Omental fat pad (tissue), 4 donors: ENCODE data around the gene SMARCD3. TPM values are rescaled to one million over a fixed set of nuclear protein-coding genes. Genes with fewer than 3 reads are reported as not detected.

ENCODE experiments used
- ATAC-seq: fragments of 150-250 bp; one replicate; pipeline ENCODE4 v1.9.1; 2016; ENCODE audit warnings: mild to moderate bottlenecking, moderate library complexity; ENCODE audit not compliant: low FRiP score
- DNase-seq: peaks from one replicate; pipeline ENCODE4 v3.0.0-alpha.2; 2019; ENCODE audit warnings: low spot score
- CTCF ChIP-seq, 3 donors: fragments of 450-650 bp; IDR thresholded peaks; one replicate each; pipeline ENCODE4 v1.5.1; 2016 to 2017; ENCODE audit warnings: antibody characterized with exemption in 3 of 3, mild to moderate bottlenecking in 3 of 3, moderate library complexity in 2 of 3
- total RNA-seq, 4 donors: library from RNA; depleted of rRNA; stranded (reverse); fragments of >200 nt; gene quantifications; one replicate each; pipeline ENCODE4 v1.1.0, GENCODE V29; 2016

SMARCD3 gene
- total RNA-seq, 4 donors from 2014 or later, result 19.7 to 57.5 (median 31.2) TPM

- DNase-seq (no peak), ATAC-seq (no peak)
- TF ChIP-seq CTCF (IDR thresholded peaks at IDR 0.05), result no peak
These were observed 56.4 kb downstream of the SMARCD3 start for GRCh38 chr7:151192002-151192539.

- ATAC-seq (no peak), DNase-seq (no peak)
- no peak for TF ChIP-seq CTCF (IDR thresholded peaks at IDR 0.05)
These were observed 57.0 kb downstream of the SMARCD3 start for GRCh38 chr7:151191544-151191943.

GRCh38 chr7:151189038-151189437 is 59.5 kb downstream of the SMARCD3 start:
- TF ChIP-seq CTCF (IDR thresholded peaks at IDR 0.05), result no peak
- no peak for ATAC-seq
- DNase-seq, result no peak

Other genes starting within 250 kb of the SMARCD3 start
- gene ATG9B, start 224.2 kb downstream of the SMARCD3 start, total RNA-seq, result under 1 TPM in 1 of 4 donors, not detected in 3; 0.46 TPM
- gene ABCB8, start 220.2 kb downstream of the SMARCD3 start, total RNA-seq, result 10 to 100 TPM; 25.5 to 39.4 (median 31.6) TPM
- gene ASIC3, start 200.2 kb downstream of the SMARCD3 start, total RNA-seq, result 1 to 10 TPM; 1.6 to 3.2 (median 2.3) TPM
- gene CDK5, start 190.8 kb downstream of the SMARCD3 start, total RNA-seq, result 10 to 100 TPM in 1 of 4 donors, 1 to 10 TPM in 3; 6.1 to 10.4 (median 7.9) TPM
- 100 to 1,000 TPM; 115 to 126 (median 118) TPM for gene SLC4A2, start 189.1 kb downstream of the SMARCD3 start, total RNA-seq
- 10 to 100 TPM; 44.0 to 67.6 (median 51.6) TPM for gene FASTK, start 167.9 kb downstream of the SMARCD3 start, total RNA-seq
- 10 to 100 TPM; 23.5 to 38.5 (median 26.9) TPM for gene TMUB1, start 165.2 kb downstream of the SMARCD3 start, total RNA-seq
- 10 to 100 TPM; 34.6 to 53.0 (median 47.9) TPM for gene AGAP3, start 162.2 kb downstream of the SMARCD3 start, total RNA-seq
- gene GBX1, start 81.0 kb downstream of the SMARCD3 start, total RNA-seq, result not detected
- gene ASB10, start 61.4 kb downstream of the SMARCD3 start, total RNA-seq, result not detected
- gene H2BK1, start 38.2 kb downstream of the SMARCD3 start, total RNA-seq, result not detected
- 10 to 100 TPM; 28.5 to 93.4 (median 44.7) TPM for gene ABCF2, start 21.5 kb downstream of the SMARCD3 start, total RNA-seq
- 10 to 100 TPM; 22.3 to 44.9 (median 34.0) TPM for gene CHPF2, start 16.2 kb downstream of the SMARCD3 start, total RNA-seq
- 10 to 100 TPM; 48.6 to 76.4 (median 56.0) TPM for gene NUB1, start 93.1 kb upstream of the SMARCD3 start, total RNA-seq
- gene WDR86, start 161.3 kb upstream of the SMARCD3 start, total RNA-seq, result 10 to 100 TPM; 17.2 to 41.5 (median 22.1) TPM
- gene CRYGN, start 191.4 kb upstream of the SMARCD3 start, total RNA-seq, result 1 to 10 TPM in 1 of 4 donors, not detected in 3; 1.0 TPM